HL-60 (cell line): Measurements from ENCODE around the gene DLK1.

Experiments used
- DNase-seq, 2 experiments: peaks; one replicate each; pipeline ENCODE4 v3.0.0-alpha.2; 2010 to 2020; ENCODE audit warnings: low read depth in 1 of 2, low spot score in 1 of 2
- H3K27ac ChIP-seq: fragments of 250-450 bp; sonication (Bioruptor Pico); replicated peaks from 2 replicates; pipeline ENCODE4 v1.5.1; 2020; ENCODE audit warnings: mild to moderate bottlenecking, moderate library complexity
- H3K27me3 ChIP-seq: fragments of 250-450 bp; sonication (Bioruptor Pico); 2 replicates; pipeline ENCODE4 v1.5.1; 2021; ENCODE audit warnings: mild to moderate bottlenecking, moderate library complexity; ENCODE audit not compliant: insufficient read depth, poor library complexity, severe bottlenecking
- H3K4me3 ChIP-seq: replicated peaks from 2 replicates; pipeline ENCODE4 v1.5.1; 2011; ENCODE audit warnings: mild to moderate bottlenecking, control low read depth, low read length; ENCODE audit not compliant: insufficient read depth
- CTCF ChIP-seq: IDR thresholded peaks from one replicate; pipeline ENCODE4 v1.5.1; 2011; ENCODE audit warnings: low read length, control low read depth, inconsistent platforms; ENCODE audit not compliant: insufficient read depth
- GABPA ChIP-seq: IDR thresholded peaks from 2 replicates; pipeline ENCODE4 v1.6.1; 2012; ENCODE audit warnings: low read depth
- POLR2AphosphoS5 ChIP-seq: IDR thresholded peaks from 2 replicates; pipeline ENCODE4 v1.6.1; 2012; ENCODE audit warnings: low read depth
- SPI1 ChIP-seq: IDR thresholded peaks from 2 replicates; pipeline ENCODE4 v1.6.1; 2012; ENCODE audit warnings: low read depth, mild to moderate bottlenecking, borderline replicate concordance
- TF ChIP-seq, protein P1 (sequence below): IDR thresholded peaks from 2 replicates; pipeline ENCODE4 v1.6.1; 2012; ENCODE audit warnings: low read depth; ENCODE audit not compliant: insufficient replicate concordance

DLK1 gene

DNA sequence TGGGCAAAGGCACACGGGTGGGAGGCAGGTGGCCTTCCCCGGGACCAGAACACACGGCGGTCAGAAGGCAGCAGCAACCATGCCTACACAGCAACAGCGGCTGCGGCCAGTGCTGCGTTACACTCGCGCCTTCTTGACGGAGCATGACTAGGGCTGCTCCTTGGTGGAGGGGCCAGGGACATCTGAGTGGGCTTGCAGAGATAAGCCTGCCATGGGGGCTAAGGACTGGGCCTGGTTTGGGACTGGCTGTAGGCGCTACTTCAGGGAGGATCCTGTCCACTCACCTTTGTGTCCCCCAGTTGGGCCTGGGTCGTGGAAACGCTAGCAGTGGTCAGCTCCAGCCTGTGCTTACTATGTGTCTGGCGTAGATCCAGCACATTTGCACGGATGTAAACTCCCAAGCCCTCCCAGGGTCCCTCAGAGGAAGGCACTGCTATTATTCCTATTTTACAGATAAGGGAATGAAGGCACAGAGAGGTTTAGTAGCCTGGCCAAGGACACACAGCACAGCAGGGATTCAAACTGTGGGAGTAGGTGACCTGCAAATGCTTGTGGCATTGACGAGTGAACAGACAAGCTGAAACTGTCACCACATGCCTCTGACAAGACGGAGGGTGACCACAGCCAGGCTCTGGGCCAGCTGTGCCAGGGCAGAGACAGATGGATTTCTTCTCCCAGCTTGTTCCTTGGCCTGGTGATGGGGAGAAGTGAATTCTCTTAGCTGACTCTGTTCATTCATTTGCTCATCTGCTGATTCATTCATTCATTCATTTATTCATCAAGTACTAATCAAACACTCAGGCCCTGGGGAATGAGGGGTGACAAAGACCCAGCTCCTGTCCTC is 31.9 kb upstream of the DLK1 start:
- H3K4me3 ChIP-seq = no peak overlapping the region
- TF ChIP-seq GABPA (no peak), SPI1 (no peak), CTCF (no peak), POLR2AphosphoS5 (no peak)
- TF ChIP-seq, protein P1, sequence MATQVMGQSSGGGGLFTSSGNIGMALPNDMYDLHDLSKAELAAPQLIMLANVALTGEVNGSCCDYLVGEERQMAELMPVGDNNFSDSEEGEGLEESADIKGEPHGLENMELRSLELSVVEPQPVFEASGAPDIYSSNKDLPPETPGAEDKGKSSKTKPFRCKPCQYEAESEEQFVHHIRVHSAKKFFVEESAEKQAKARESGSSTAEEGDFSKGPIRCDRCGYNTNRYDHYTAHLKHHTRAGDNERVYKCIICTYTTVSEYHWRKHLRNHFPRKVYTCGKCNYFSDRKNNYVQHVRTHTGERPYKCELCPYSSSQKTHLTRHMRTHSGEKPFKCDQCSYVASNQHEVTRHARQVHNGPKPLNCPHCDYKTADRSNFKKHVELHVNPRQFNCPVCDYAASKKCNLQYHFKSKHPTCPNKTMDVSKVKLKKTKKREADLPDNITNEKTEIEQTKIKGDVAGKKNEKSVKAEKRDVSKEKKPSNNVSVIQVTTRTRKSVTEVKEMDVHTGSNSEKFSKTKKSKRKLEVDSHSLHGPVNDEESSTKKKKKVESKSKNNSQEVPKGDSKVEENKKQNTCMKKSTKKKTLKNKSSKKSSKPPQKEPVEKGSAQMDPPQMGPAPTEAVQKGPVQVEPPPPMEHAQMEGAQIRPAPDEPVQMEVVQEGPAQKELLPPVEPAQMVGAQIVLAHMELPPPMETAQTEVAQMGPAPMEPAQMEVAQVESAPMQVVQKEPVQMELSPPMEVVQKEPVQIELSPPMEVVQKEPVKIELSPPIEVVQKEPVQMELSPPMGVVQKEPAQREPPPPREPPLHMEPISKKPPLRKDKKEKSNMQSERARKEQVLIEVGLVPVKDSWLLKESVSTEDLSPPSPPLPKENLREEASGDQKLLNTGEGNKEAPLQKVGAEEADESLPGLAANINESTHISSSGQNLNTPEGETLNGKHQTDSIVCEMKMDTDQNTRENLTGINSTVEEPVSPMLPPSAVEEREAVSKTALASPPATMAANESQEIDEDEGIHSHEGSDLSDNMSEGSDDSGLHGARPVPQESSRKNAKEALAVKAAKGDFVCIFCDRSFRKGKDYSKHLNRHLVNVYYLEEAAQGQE = no peak
- no peaks in the 10 kb centered on the region for H3K27me3 ChIP-seq
- no peak for DNase-seq
- no peak overlapping the region for H3K27ac ChIP-seq

DNA sequence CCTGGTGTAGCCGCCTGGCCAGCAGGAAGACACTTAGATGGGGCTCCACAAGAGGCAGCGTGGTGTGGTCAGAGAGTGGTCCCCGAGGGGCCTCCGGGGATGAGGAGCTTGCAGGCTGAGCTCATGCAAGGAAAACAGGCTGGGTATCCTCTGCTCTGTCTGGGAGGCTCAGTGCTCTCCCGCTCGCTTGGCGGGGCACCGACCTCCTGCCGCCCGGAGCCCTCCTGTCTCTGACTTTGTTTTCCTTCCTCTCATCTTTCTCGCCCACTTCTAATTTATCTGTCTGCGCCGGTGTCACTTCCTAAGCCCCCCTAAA is 31.3 kb upstream of the DLK1 start:
- H3K27me3 ChIP-seq = no peaks in the 10 kb centered on the region
- no peak overlapping the region for H3K4me3 ChIP-seq
- TF ChIP-seq SPI1 (no peak), GABPA (no peak), POLR2AphosphoS5 (no peak), CTCF (no peak)
- TF ChIP-seq, protein P1 = no peak
- no peak overlapping the region for H3K27ac ChIP-seq
- no peak for DNase-seq

- no peak for DNase-seq
- Histone ChIP-seq H3K4me3 (no peak overlapping the region), H3K27ac (no peak overlapping the region), H3K27me3 (no peaks in the 10 kb centered on the region)
- TF ChIP-seq GABPA = no peak
- no peak for TF ChIP-seq POLR2AphosphoS5
- no peak for TF ChIP-seq CTCF
- TF ChIP-seq, protein P1 = no peak
- no peak for TF ChIP-seq SPI1
Observed at GRCh38 chr14:100696008-100696407, 30.7 kb upstream of the DLK1 start.
